Peyer's patch (tissue), 4 donors: Measurements from ENCODE around the gene IP6K1.
"Not testable (repeated sequence)": the region's sequence is repeated elsewhere in the genome, so short reads cannot be mapped to it uniquely, and the experiment has no call there.

Experiments used
- CTCF ChIP-seq, 6 experiments: fragments of 450-650 bp in 4 of 6; fragments of 200-600 bp in 2 of 6; sonication (generic) in 1 of 6; IDR thresholded peaks; one replicate each; pipeline ENCODE4 v1.5.1; 2017 to 2019; ENCODE audit warnings: antibody characterized with exemption in 6 of 6, mild to moderate bottlenecking in 3 of 6, moderate library complexity in 1 of 6
- POLR2A ChIP-seq, 2 donors: fragments of 450-650 bp; IDR thresholded peaks; one replicate each; pipeline ENCODE4 v1.5.1; 2017; ENCODE audit warnings: antibody characterized with exemption in 2 of 2, mild to moderate bottlenecking in 2 of 2, moderate library complexity in 2 of 2

- TF ChIP-seq CTCF, POLR2A (IDR thresholded peaks at IDR 0.05): not testable (repeated sequence)
Measured at GRCh38 chr3:49776101-49776500, 10.2 kb downstream of the IP6K1 start.
